WTC11 (cell line): ENCODE results near the gene STUM. TPM values are rescaled to one million over a fixed set of nuclear protein-coding genes. Genes with fewer than 3 reads are reported as not detected.

Experiments used
- ATAC-seq: fragments of 200-7000 bp; cut with Tn5 transposase; 2 replicates; pipeline ENCODE4 v1.10.0; 2021; ENCODE audit warnings: mild to moderate bottlenecking, moderate library complexity
- CTCF ChIA-PET: fragments of 300-600 bp; sonication (Branson Sonifier 250); formaldehyde crosslinking; loops from one replicate; lab custom pipeline; 2021; ENCODE audit warnings: antibody characterized with exemption; lab: Charles Lee
- POLR2A ChIA-PET: fragments of 350-600 bp; sonication (Branson Sonifier 250); formaldehyde crosslinking; loops from one replicate; lab custom pipeline; 2021; ENCODE audit warnings: antibody characterized with exemption; lab: Charles Lee
- DNase-seq: peaks from one replicate; pipeline ENCODE4 v3.0.0; 2021; ENCODE audit warnings: low spot score
- H3K27ac Mint-ChIP-seq: 2 replicates; pipeline ENCODE4 v1.8.0; 2021; ENCODE audit warnings: mixed read lengths
- H3K27me3 Mint-ChIP-seq: 2 replicates; pipeline ENCODE4 v1.8.0; 2021; ENCODE audit warnings: low read depth, mild to moderate bottlenecking, moderate library complexity, mixed read lengths
- H3K36me3 Mint-ChIP-seq: 2 replicates; pipeline ENCODE4 v1.8.0; 2021; ENCODE audit warnings: mixed read lengths
- H3K4me1 Mint-ChIP-seq: 2 replicates; pipeline ENCODE4 v1.8.0; 2022; ENCODE audit warnings: mixed read lengths
- H3K4me3 Mint-ChIP-seq: 2 replicates; pipeline ENCODE4 v1.8.0; 2021; ENCODE audit warnings: mild to moderate bottlenecking, moderate library complexity, mixed read lengths
- H3K9me3 Mint-ChIP-seq: 2 replicates; pipeline ENCODE4 v1.8.0; 2021; ENCODE audit warnings: mixed read lengths
- ETV6 ChIP-seq: sonication (generic); formaldehyde crosslinking; IDR thresholded peaks from 2 replicates; pipeline ENCODE4 v1.8.1; 2022; ENCODE audit warnings: mild to moderate bottlenecking, missing genetic modification reagents
- GTF2I ChIP-seq: fragments of 250-450 bp; sonication (Bioruptor Pico); conservative IDR thresholded peaks from 2 replicates; pipeline ENCODE4 v1.4.0; 2021; ENCODE audit warnings: mild to moderate bottlenecking
- JUN ChIP-seq: sonication (generic); formaldehyde crosslinking; IDR thresholded peaks from 2 replicates; pipeline ENCODE4 v1.8.0; 2023; ENCODE audit warnings: mild to moderate bottlenecking, missing genetic modification reagents
- MYBL2 ChIP-seq: sonication (generic); formaldehyde crosslinking; IDR thresholded peaks from 2 replicates; pipeline ENCODE4 v1.8.1; 2023; ENCODE audit warnings: mild to moderate bottlenecking, moderate library complexity, missing genetic modification reagents
- PRRX2 ChIP-seq: fragments of 250-450 bp; sonication (Bioruptor Pico); IDR thresholded peaks from 2 replicates; pipeline ENCODE4 v1.8.0; 2021; ENCODE audit warnings: mild to moderate bottlenecking
- RORB ChIP-seq: fragments of 250-450 bp; sonication (Bioruptor Pico); IDR thresholded peaks from 2 replicates; pipeline ENCODE4 v1.9.0; 2021; ENCODE audit warnings: mild to moderate bottlenecking
- SMAD4 ChIP-seq: sonication (generic); formaldehyde crosslinking; IDR thresholded peaks from 2 replicates; pipeline ENCODE4 v1.8.0; 2022; ENCODE audit warnings: mild to moderate bottlenecking, missing genetic modification reagents
- SOX15 ChIP-seq: fragments of 250-450 bp; sonication (Bioruptor Pico); IDR thresholded peaks from 2 replicates; pipeline ENCODE4 v1.9.0; 2021; ENCODE audit warnings: mild to moderate bottlenecking
- USF2 ChIP-seq: sonication (generic); formaldehyde crosslinking; IDR thresholded peaks from 2 replicates; pipeline ENCODE4 v1.8.1; 2023; ENCODE audit warnings: mild to moderate bottlenecking, missing genetic modification reagents, moderate library complexity
- ZNF263 ChIP-seq: sonication (generic); formaldehyde crosslinking; IDR thresholded peaks from 2 replicates; pipeline ENCODE4 v1.8.1; 2022; ENCODE audit warnings: low read depth, mild to moderate bottlenecking, moderate library complexity, missing genetic modification reagents
- ZNF396 ChIP-seq: fragments of 250-450 bp; sonication (Bioruptor Pico); IDR thresholded peaks from 2 replicates; pipeline ENCODE4 v1.8.0; 2021; ENCODE audit warnings: mild to moderate bottlenecking, moderate library complexity, borderline replicate concordance
- ZNF425 ChIP-seq: fragments of 250-450 bp; sonication (Bioruptor Pico); conservative IDR thresholded peaks from 2 replicates; pipeline ENCODE4 v1.9.0; 2021; ENCODE audit warnings: mild to moderate bottlenecking
- total RNA-seq: library from RNA; stranded (reverse); gene quantifications from 3 replicates; pipeline ENCODE4 v1.2.3, GENCODE V29; 2021
- TF ChIP-seq, protein P1 (sequence below): sonication (generic); formaldehyde crosslinking; IDR thresholded peaks from 2 replicates; pipeline ENCODE4 v1.8.1; 2022; ENCODE audit warnings: missing genetic modification reagents, borderline replicate concordance
- TF ChIP-seq, protein P2 (sequence below): fragments of 250-450 bp; sonication (Bioruptor Pico); IDR thresholded peaks from 2 replicates; pipeline ENCODE4 v1.9.0; 2021; ENCODE audit warnings: mild to moderate bottlenecking

Gene STUM
- total RNA-seq, 1 experiment from 2014 or later: 2.5 TPM

GRCh38 chr1:226650236-226650841, 101.8 kb downstream of the STUM start:
- H3K4me1 Mint-ChIP-seq: peaks cover 40% of the 10 kb centered on the region
- no peaks in the 10 kb centered on the region for H3K27me3 Mint-ChIP-seq
- TF ChIP-seq SMAD4 (CRISPR knock-in tag) (no peak), USF2 (CRISPR knock-in tag) (peak; percentile 53; the same call in 1 of the 2 replicates)
- TF ChIP-seq, protein P1, sequence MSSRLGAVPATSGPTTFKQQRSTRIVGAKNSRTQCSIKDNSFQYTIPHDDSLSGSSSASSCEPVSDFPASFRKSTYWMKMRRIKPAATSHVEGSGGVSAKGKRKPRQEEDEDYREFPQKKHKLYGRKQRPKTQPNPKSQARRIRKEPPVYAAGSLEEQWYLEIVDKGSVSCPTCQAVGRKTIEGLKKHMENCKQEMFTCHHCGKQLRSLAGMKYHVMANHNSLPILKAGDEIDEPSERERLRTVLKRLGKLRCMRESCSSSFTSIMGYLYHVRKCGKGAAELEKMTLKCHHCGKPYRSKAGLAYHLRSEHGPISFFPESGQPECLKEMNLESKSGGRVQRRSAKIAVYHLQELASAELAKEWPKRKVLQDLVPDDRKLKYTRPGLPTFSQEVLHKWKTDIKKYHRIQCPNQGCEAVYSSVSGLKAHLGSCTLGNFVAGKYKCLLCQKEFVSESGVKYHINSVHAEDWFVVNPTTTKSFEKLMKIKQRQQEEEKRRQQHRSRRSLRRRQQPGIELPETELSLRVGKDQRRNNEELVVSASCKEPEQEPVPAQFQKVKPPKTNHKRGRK (CRISPR knock-in tag): no peak
- TF ChIP-seq, all 79 proteins: peak for 1
- H3K36me3 Mint-ChIP-seq: no peaks in the 10 kb centered on the region; the same call in 1 of the 2 replicates
- ChIA-PET POLR2A (no interaction called here), CTCF (interaction anchor here (0.9 to 3.2 kb wide), 12 partner anchors 9 to 178 kb away, joined by 3 to 12 read pairs (median 5); no protein-coding TSS in a partner anchor)
- no peaks in the 10 kb centered on the region for H3K9me3 Mint-ChIP-seq
- H3K27ac Mint-ChIP-seq: no peak overlapping the region
- H3K4me3 Mint-ChIP-seq: no peak overlapping the region
- ATAC-seq: no peak; the same call in 1 of the 2 replicates
- no peak for DNase-seq

DNA sequence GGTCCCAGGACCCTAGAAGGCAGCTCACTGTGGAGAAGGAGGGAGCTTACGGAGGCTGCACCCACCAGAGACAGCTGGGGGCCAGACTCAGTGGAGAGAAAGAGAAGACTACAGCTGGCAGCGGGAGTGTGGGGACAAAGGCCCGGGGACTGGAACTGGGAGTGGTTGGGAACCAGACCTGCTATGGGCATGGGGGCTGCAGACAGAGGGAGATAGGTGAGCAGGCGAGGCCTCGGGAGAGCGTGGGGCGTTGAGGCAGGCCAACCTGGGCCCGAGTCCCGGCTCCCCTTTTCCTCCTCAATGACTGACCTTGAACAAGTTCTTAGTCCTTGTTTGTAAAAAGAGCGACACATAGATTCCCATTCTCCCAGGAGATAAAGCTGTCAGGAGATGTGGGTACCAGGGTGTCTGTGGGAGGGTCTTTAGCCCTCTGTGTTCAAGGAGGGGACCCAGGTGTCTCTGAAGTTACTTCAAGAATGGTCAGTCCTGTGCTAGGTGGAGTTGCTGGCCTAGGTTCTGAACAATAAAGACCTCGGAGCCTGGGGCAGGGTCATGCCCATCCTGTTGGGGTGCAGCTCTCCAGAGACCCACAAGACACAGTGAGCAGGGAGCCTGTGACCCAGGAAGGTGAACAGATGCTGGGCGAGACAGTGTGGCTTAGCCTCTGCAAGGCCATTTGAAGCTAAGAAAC, 102.6 kb downstream of the STUM start:
- no peaks in the 10 kb centered on the region; the same call in 1 of the 2 replicates for H3K36me3 Mint-ChIP-seq
- no peak for ATAC-seq
- H3K27me3 Mint-ChIP-seq: no peaks in the 10 kb centered on the region
- no peak for DNase-seq
- peaks cover 48% of the 10 kb centered on the region for H3K4me1 Mint-ChIP-seq
- no peak overlapping the region for H3K4me3 Mint-ChIP-seq
- H3K9me3 Mint-ChIP-seq: no peaks in the 10 kb centered on the region
- H3K27ac Mint-ChIP-seq: no peak overlapping the region
- POLR2A ChIA-PET: no interaction called here
- TF ChIP-seq JUN (CRISPR knock-in tag): no peak
- TF ChIP-seq PRRX2: no peak
- no peak for TF ChIP-seq ZNF396 (CRISPR knock-in tag)
- TF ChIP-seq RORB (CRISPR knock-in tag): no peak
- no peak for TF ChIP-seq ZNF425 (CRISPR knock-in tag)
- no peak for TF ChIP-seq GTF2I
- TF ChIP-seq, protein P2, sequence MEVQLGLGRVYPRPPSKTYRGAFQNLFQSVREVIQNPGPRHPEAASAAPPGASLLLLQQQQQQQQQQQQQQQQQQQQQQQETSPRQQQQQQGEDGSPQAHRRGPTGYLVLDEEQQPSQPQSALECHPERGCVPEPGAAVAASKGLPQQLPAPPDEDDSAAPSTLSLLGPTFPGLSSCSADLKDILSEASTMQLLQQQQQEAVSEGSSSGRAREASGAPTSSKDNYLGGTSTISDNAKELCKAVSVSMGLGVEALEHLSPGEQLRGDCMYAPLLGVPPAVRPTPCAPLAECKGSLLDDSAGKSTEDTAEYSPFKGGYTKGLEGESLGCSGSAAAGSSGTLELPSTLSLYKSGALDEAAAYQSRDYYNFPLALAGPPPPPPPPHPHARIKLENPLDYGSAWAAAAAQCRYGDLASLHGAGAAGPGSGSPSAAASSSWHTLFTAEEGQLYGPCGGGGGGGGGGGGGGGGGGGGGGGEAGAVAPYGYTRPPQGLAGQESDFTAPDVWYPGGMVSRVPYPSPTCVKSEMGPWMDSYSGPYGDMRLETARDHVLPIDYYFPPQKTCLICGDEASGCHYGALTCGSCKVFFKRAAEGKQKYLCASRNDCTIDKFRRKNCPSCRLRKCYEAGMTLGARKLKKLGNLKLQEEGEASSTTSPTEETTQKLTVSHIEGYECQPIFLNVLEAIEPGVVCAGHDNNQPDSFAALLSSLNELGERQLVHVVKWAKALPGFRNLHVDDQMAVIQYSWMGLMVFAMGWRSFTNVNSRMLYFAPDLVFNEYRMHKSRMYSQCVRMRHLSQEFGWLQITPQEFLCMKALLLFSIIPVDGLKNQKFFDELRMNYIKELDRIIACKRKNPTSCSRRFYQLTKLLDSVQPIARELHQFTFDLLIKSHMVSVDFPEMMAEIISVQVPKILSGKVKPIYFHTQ (CRISPR knock-in tag): no peak
- CTCF ChIA-PET: interaction anchor here (1.0 to 3.2 kb wide), 5 partner anchors 11 to 177 kb away, joined by 3 to 12 read pairs (median 5); no protein-coding TSS in a partner anchor

DNA sequence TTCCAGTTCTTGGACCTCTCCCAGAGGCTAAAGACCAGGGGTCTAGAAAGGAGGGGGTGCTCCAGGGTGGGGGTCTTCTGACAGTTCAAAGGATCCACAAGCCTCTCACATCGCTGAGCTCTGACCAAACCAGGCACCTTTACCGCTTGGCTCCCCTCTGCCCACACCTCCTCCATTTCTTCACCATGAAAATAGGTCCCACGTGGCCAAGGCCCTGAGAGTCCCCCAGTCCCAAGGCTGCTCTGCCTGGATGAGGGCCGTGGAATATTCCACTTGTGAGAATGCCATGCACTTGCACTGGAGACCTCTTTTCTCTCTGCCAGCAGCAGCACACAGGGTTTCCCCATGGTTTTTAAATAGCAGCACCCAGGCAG, 103.2 kb downstream of the STUM start:
- no peak for TF ChIP-seq ETV6
- TF ChIP-seq MYBL2: no peak
- TF ChIP-seq, protein P1 (CRISPR knock-in tag): no peak
- no peak for TF ChIP-seq SOX15 (CRISPR knock-in tag)
- no peak for TF ChIP-seq ZNF263 (CRISPR knock-in tag)
- no peak for ATAC-seq
- ChIA-PET POLR2A (no interaction called here), CTCF (interaction anchor here (1.2 to 2.8 kb wide), 2 partner anchors 25 to 176 kb away, joined by 4 to 10 read pairs; no protein-coding TSS in a partner anchor)
- H3K27ac Mint-ChIP-seq: no peak overlapping the region
- H3K27me3 Mint-ChIP-seq: no peaks in the 10 kb centered on the region
- H3K4me3 Mint-ChIP-seq: no peak overlapping the region
- no peaks in the 10 kb centered on the region; the same call in 1 of the 2 replicates for H3K36me3 Mint-ChIP-seq
- no peak for DNase-seq
- H3K4me1 Mint-ChIP-seq: peaks cover 54% of the 10 kb centered on the region
- H3K9me3 Mint-ChIP-seq: no peaks in the 10 kb centered on the region
